HEK293 (cell line): ENCODE measurements around the gene CDK6.
A peak's percentile ranks its signal among the peaks of the same experiment; 100 is the strongest.

Experiments used
- CTCF ChIA-PET: fragments of 350-600 bp; formaldehyde crosslinking; extraction: SDS; loops from one replicate; lab custom pipeline; 2021; ENCODE audit warnings: antibody characterized with exemption; lab: Yijun Ruan, JAX
- POLR2A ChIA-PET: fragments of 300-600 bp; formaldehyde crosslinking; extraction: SDS; loops from one replicate; lab custom pipeline; 2020; ENCODE audit warnings: antibody characterized with exemption, inconsistent platforms; lab: Yijun Ruan, JAX
- H3K27ac ChIP-seq: fragments of 200-500 bp; sonication (Bioruptor generic); 2 replicates; pipeline ENCODE4 v1.5.1; 2014; ENCODE audit warnings: low read depth, low read length, control low read depth, inconsistent platforms; ENCODE audit errors: extremely low read depth
- H3K36me3 ChIP-seq, 2 experiments: fragments of 200-500 bp in 1 of 2; sonication (Bioruptor generic) in 1 of 2; 1 replicate in 1 of 2; 2 replicates in 1 of 2; pipeline ENCODE4 v1.5.1; 2014 to 2017; ENCODE audit warnings: inconsistent platforms in 2 of 2, low read length in 2 of 2; ENCODE audit not compliant: control insufficient read depth in 2 of 2, insufficient read depth in 1 of 2
- H3K4me1 ChIP-seq: fragments of 200-500 bp; sonication (Bioruptor generic); 2 replicates; pipeline ENCODE4 v1.5.1; 2014; ENCODE audit warnings: mild to moderate bottlenecking, low read length, inconsistent platforms; ENCODE audit not compliant: control insufficient read depth, insufficient read depth
- H3K4me3 ChIP-seq: 2 replicates; pipeline ENCODE4 v1.5.1; 2011; ENCODE audit warnings: low read depth, mild to moderate bottlenecking, control low read depth, low read length, moderate library complexity
- H3K9me3 ChIP-seq: fragments of 200-500 bp; sonication (Bioruptor generic); 2 replicates; pipeline ENCODE4 v1.5.1; 2014; ENCODE audit warnings: low read depth, low read length, inconsistent platforms; ENCODE audit not compliant: control insufficient read depth, insufficient read depth
- BCL6B ChIP-seq: fragments of 450-650 bp; formaldehyde crosslinking; IDR thresholded peaks from 2 replicates; pipeline ENCODE4 v1.5.1; 2017; ENCODE audit warnings: missing biosample characterization, missing genetic modification characterization
- HIC1 ChIP-seq: fragments of 450-650 bp; formaldehyde crosslinking; IDR thresholded peaks from 2 replicates; pipeline ENCODE4 v1.5.1; 2016; ENCODE audit warnings: missing biosample characterization, missing genetic modification characterization
- KLF10 ChIP-seq: fragments of 450-650 bp; IDR thresholded peaks from 2 replicates; pipeline ENCODE4 v1.5.1; 2018; ENCODE audit warnings: missing biosample characterization, mild to moderate bottlenecking, missing genetic modification characterization
- KLF7 ChIP-seq: fragments of 450-650 bp; formaldehyde crosslinking; IDR thresholded peaks from 2 replicates; pipeline ENCODE4 v1.5.1; 2016; ENCODE audit warnings: missing biosample characterization, missing genetic modification characterization, borderline replicate concordance
- PBX3 ChIP-seq: sonication (generic); formaldehyde crosslinking; IDR thresholded peaks from 2 replicates; pipeline ENCODE4 v1.8.1; 2022; ENCODE audit warnings: mild to moderate bottlenecking, moderate library complexity, missing genetic modification reagents
- PRDM6 ChIP-seq: fragments of 450-650 bp; formaldehyde crosslinking; IDR thresholded peaks from 2 replicates; pipeline ENCODE4 v1.5.1; 2017; ENCODE audit warnings: missing biosample characterization, missing genetic modification characterization
- SALL2 ChIP-seq: fragments of 450-650 bp; formaldehyde crosslinking; IDR thresholded peaks from 2 replicates; pipeline ENCODE4 v1.5.0; 2017; ENCODE audit warnings: missing biosample characterization, mild to moderate bottlenecking, missing genetic modification characterization, borderline replicate concordance
- SCRT1 ChIP-seq: fragments of 450-650 bp; formaldehyde crosslinking; IDR thresholded peaks from 2 replicates; pipeline ENCODE4 v1.5.1; 2016; ENCODE audit warnings: missing biosample characterization, missing genetic modification characterization, borderline replicate concordance
- SP2 ChIP-seq: fragments of 450-650 bp; formaldehyde crosslinking; IDR thresholded peaks from 2 replicates; pipeline ENCODE4 v1.5.1; 2016; ENCODE audit warnings: missing biosample characterization, missing genetic modification characterization
- ZNF140 ChIP-seq: fragments of 450-650 bp; formaldehyde crosslinking; IDR thresholded peaks from 2 replicates; pipeline ENCODE4 v1.5.1; 2016; ENCODE audit warnings: missing biosample characterization, missing genetic modification characterization
- ZNF211 ChIP-seq: fragments of 450-650 bp; formaldehyde crosslinking; IDR thresholded peaks from 2 replicates; pipeline ENCODE4 v1.5.1; 2016; ENCODE audit warnings: low read depth, missing biosample characterization, missing genetic modification characterization
- ZNF366 ChIP-seq: fragments of 450-650 bp; formaldehyde crosslinking; conservative IDR thresholded peaks from 2 replicates; pipeline ENCODE4 v1.5.1; 2016; ENCODE audit warnings: missing biosample characterization, missing genetic modification characterization
- ZNF48 ChIP-seq: fragments of 450-650 bp; formaldehyde crosslinking; IDR thresholded peaks from 2 replicates; pipeline ENCODE4 v1.5.1; 2016; ENCODE audit warnings: missing biosample characterization, missing genetic modification characterization
- ZNF548 ChIP-seq: fragments of 450-650 bp; formaldehyde crosslinking; IDR thresholded peaks from 2 replicates; pipeline ENCODE4 v1.5.1; 2016; ENCODE audit warnings: missing biosample characterization, missing genetic modification characterization
- ZNF639 ChIP-seq: fragments of 450-650 bp; formaldehyde crosslinking; IDR thresholded peaks from 2 replicates; pipeline ENCODE4 v1.5.1; 2016; ENCODE audit warnings: missing biosample characterization, missing genetic modification characterization
- ZNF768 ChIP-seq: fragments of 450-650 bp; formaldehyde crosslinking; IDR thresholded peaks from 2 replicates; pipeline ENCODE4 v1.5.1; 2018; ENCODE audit warnings: missing biosample characterization, mild to moderate bottlenecking, missing genetic modification characterization
- ZNF791 ChIP-seq: fragments of 450-650 bp; formaldehyde crosslinking; IDR thresholded peaks from 2 replicates; pipeline ENCODE4 v1.5.1; 2016; ENCODE audit warnings: missing biosample characterization, missing genetic modification characterization
- ZNF830 ChIP-seq: fragments of 450-650 bp; IDR thresholded peaks from 2 replicates; pipeline ENCODE4 v1.5.0; 2018; ENCODE audit warnings: missing biosample characterization, missing genetic modification characterization, low read depth, mild to moderate bottlenecking, moderate library complexity
- ZNF837 ChIP-seq: fragments of 450-650 bp; formaldehyde crosslinking; IDR thresholded peaks from 2 replicates; pipeline ENCODE4 v1.5.1; 2016; ENCODE audit warnings: missing biosample characterization, missing genetic modification characterization
- ZXDB ChIP-seq: fragments of 450-650 bp; formaldehyde crosslinking; IDR thresholded peaks from 2 replicates; pipeline ENCODE4 v1.5.1; 2016; ENCODE audit warnings: missing biosample characterization, missing genetic modification characterization

Gene CDK6

GRCh38 chr7:92625617-92626016 lies 210.8 kb downstream of the CDK6 start (continued):
- TF ChIP-seq SALL2 (tag by site-specific recombination) (no peak), KLF7 (tag by site-specific recombination) (no peak), ZXDB (no peak), ZNF768 (tag by site-specific recombination) (no peak), PRDM6 (tag by site-specific recombination) (no peak), ZNF140 (no peak), ZNF211 (tag by site-specific recombination) (no peak), PBX3 (CRISPR knock-in tag) (no peak)
- TF ChIP-seq, all 188 proteins: peak for 0

- CTCF ChIA-PET: interaction anchor here (1.3 kb wide), 1 partner anchor 34 kb away, joined by 3 read pairs; no protein-coding TSS in a partner anchor
- TF ChIP-seq HIC1 (no peak), ZNF548 (tag by site-specific recombination) (peak; percentile 93)
These were observed 211.9 kb downstream of the CDK6 start for GRCh38 chr7:92624298-92624996.

GRCh38 chr7:92623544-92623943 lies 212.8 kb downstream of the CDK6 start:
- TF ChIP-seq ZNF639 (tag by site-specific recombination) (no peak), SCRT1 (no peak), ZNF366 (tag by site-specific recombination) (no peak), KLF10 (tag by site-specific recombination) (no peak), ZNF48 (tag by site-specific recombination) (no peak), ZNF837 (tag by site-specific recombination) (no peak), ZNF791 (tag by site-specific recombination) (no peak), HIC1 (no peak), SP2 (no peak), ZNF830 (tag by site-specific recombination) (no peak), SALL2 (tag by site-specific recombination) (no peak), BCL6B (no peak)
- TF ChIP-seq, all 188 proteins: peak for 0
- no peak overlapping the region for H3K27ac ChIP-seq
- no peaks in the 10 kb centered on the region for H3K36me3 ChIP-seq
- POLR2A ChIA-PET: no interaction called here
- CTCF ChIA-PET: no interaction called here
- no peaks in the 10 kb centered on the region for H3K4me1 ChIP-seq
- no peak overlapping the region for H3K4me3 ChIP-seq
- no peaks in the 10 kb centered on the region for H3K9me3 ChIP-seq

More at GRCh38 chr7:92624298-92624996, 211.9 kb downstream of the CDK6 start:
- no peak overlapping the region for H3K4me3 ChIP-seq
- H3K36me3 ChIP-seq: no peaks in the 10 kb centered on the region
- H3K27ac ChIP-seq: no peak overlapping the region
- no peaks in the 10 kb centered on the region for H3K9me3 ChIP-seq
- POLR2A ChIA-PET: no interaction called here
- no peaks in the 10 kb centered on the region for H3K4me1 ChIP-seq
